Testis (tissue), 2 donors: Measurements from ENCODE around the gene CFAP157.

Experiments used
- CTCF ChIP-seq, 3 experiments: fragments of 450-650 bp in 2 of 3; fragments of 200-600 bp in 1 of 3; sonication (generic) in 1 of 3; IDR thresholded peaks; one replicate each; pipeline ENCODE4 v1.5.1; 2016 to 2019; ENCODE audit warnings: antibody characterized with exemption in 3 of 3, mild to moderate bottlenecking in 2 of 3, moderate library complexity in 1 of 3
- POLR2A ChIP-seq: fragments of 450-650 bp; IDR thresholded peaks from one replicate; pipeline ENCODE4 v1.6.1; 2017; ENCODE audit warnings: antibody characterized with exemption, mild to moderate bottlenecking, moderate library complexity

GRCh38 chr9:127744398-127745110 is 37.8 kb downstream of the CFAP157 start:
- TF ChIP-seq CTCF (IDR thresholded peaks at IDR 0.05) (no peak), POLR2A (no peak)
